ENCODE measurements around the gene RSBN1L. TPM values are rescaled to one million over a fixed set of nuclear protein-coding genes. Genes with fewer than 3 reads are reported as not detected.

The RSBN1L gene
- total RNA-seq, 1 donor from 2014 or later: 27.7 TPM

DNA sequence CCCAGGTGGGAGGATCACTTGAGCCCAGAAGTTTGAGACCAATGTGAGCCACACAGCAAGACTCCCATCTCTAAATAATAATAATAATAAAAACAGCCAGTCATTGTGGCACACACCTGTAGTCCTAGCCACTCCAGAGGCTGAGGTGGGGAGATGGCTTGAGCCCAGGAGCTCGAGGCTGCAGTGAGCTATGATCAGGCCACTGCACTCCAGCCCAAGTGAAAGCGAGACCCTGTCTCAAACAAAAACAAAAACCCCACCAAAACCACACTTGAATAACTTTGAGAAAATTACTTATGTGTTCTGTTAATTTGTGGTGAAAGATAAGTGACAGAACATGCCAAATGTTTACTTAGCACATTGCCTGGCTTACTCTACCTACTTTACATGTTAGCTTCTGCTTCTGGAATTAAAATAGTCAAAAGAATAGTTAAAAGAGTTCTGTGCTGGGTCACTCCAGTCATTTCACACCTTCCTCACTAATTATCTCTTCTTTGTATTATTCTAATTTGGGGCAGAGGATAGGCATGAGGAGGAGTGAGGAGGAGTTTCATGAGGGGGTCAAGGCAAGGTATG is 92.2 kb downstream of the RSBN1L start:
- intact Hi-C loops (cut with DNase I): no loop called here
- Histone ChIP-seq H3K4me3 (no peak overlapping the region), H3K4me1 (peaks cover 8% of the 10 kb centered on the region), H3K27me3 (no peaks in the 10 kb centered on the region), H3K36me3 (no peaks in the 10 kb centered on the region), H3K9me3 (no peaks in the 10 kb centered on the region), H3K27ac (no peak overlapping the region)
- TF ChIP-seq, protein P1, sequence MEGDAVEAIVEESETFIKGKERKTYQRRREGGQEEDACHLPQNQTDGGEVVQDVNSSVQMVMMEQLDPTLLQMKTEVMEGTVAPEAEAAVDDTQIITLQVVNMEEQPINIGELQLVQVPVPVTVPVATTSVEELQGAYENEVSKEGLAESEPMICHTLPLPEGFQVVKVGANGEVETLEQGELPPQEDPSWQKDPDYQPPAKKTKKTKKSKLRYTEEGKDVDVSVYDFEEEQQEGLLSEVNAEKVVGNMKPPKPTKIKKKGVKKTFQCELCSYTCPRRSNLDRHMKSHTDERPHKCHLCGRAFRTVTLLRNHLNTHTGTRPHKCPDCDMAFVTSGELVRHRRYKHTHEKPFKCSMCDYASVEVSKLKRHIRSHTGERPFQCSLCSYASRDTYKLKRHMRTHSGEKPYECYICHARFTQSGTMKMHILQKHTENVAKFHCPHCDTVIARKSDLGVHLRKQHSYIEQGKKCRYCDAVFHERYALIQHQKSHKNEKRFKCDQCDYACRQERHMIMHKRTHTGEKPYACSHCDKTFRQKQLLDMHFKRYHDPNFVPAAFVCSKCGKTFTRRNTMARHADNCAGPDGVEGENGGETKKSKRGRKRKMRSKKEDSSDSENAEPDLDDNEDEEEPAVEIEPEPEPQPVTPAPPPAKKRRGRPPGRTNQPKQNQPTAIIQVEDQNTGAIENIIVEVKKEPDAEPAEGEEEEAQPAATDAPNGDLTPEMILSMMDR (IDR thresholded peaks at IDR 0.05): no peak
- no peak for ATAC-seq
- no peak for DNase-seq

DNA sequence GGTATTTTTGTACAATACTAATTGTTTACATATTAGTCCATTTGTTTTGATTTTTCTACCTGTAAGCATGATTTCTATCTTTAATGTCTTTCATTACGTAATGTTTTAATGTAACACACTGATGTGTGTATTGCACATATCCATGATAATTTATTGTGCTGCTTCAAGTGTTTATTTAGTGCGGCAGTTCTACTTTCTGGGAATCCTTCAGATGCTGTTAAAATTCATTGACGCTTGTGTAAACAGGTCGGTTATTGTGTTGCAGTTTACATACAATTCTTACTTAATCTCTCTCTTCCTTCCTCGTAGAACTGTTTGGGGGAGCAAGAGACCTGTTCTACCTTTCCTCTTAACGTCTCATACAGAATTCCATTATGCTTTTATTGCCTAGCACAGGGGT is 95.1 kb downstream of the RSBN1L start:
- Histone ChIP-seq H3K27ac (peak overlapping the region; percentile 12), H3K4me3 (no peak overlapping the region), H3K4me1 (peaks cover 9% of the 10 kb centered on the region), H3K27me3 (no peaks in the 10 kb centered on the region), H3K9me3 (no peaks in the 10 kb centered on the region), H3K36me3 (no peaks in the 10 kb centered on the region)
- DNase-seq: no peak
- TF ChIP-seq, protein P1 (IDR thresholded peaks at IDR 0.05): no peak
- intact Hi-C loops (cut with DNase I): no loop called here
- ATAC-seq: peak; percentile 68

DNA sequence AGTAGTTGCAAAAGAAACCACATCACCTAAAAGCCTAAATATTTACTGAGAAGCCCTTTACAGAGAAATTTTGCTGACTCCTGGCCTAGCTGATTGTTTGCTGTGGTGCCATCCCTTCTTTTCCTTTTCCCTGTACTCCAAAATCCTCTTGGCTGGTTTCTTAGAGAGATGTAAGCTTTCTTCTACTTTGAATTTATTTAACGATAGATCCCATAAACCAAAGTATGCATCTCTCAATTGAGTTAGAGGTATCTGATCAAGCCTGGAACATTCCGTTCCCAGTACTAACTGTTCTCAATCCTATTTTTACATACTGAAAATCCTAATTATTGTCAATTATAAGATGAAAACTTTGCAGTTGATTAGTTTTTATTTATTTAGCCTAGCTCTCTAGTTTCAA is 95.7 kb downstream of the RSBN1L start:
- Histone ChIP-seq H3K36me3 (no peaks in the 10 kb centered on the region), H3K27me3 (no peaks in the 10 kb centered on the region), H3K9me3 (no peaks in the 10 kb centered on the region), H3K27ac (peak overlapping the region; percentile 12), H3K4me3 (no peak overlapping the region), H3K4me1 (peaks cover 16% of the 10 kb centered on the region)
- ATAC-seq (no peak), DNase-seq (no peak)
- TF ChIP-seq, protein P1 (IDR thresholded peaks at IDR 0.05): no peak
- intact Hi-C loops (cut with DNase I): no loop called here

DNA sequence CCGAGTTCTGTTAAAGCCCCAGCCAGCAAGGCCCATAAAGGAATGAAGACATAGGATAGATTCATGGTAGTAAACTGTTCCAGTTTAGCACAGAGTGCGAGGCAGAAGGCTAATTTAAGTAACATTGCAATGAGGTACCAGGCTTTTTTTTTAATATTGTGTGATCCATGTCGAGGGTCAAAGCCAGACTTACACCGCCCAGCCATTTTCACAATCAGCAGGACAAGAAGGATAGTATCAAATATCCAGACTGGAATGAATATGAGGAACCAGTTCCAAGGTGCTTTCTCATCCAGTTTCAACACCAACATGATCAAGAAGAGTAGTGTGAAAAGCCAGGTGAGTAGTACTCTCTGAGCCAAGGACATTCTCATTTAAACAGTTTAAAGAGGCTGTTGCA is 97.7 kb downstream of the RSBN1L start:
- intact Hi-C loops (cut with DNase I): no loop called here
- H3K4me1 ChIP-seq: peaks cover 21% of the 10 kb centered on the region
- no peaks in the 10 kb centered on the region for H3K9me3 ChIP-seq
- DNase-seq (no peak), ATAC-seq (no peak)
- H3K27ac ChIP-seq: no peak overlapping the region
- H3K36me3 ChIP-seq: no peaks in the 10 kb centered on the region
- H3K4me3 ChIP-seq: no peak overlapping the region
- TF ChIP-seq, protein P1 (IDR thresholded peaks at IDR 0.05): no peak
- no peaks in the 10 kb centered on the region for H3K27me3 ChIP-seq

- ATAC-seq: no peak
- TF ChIP-seq, protein P1 (IDR thresholded peaks at IDR 0.05): no peak
- intact Hi-C loops (cut with DNase I): no loop called here
- Histone ChIP-seq H3K36me3 (no peaks in the 10 kb centered on the region), H3K27ac (no peak overlapping the region), H3K27me3 (no peaks in the 10 kb centered on the region), H3K4me3 (no peak overlapping the region), H3K9me3 (no peaks in the 10 kb centered on the region), H3K4me1 (peaks cover 27% of the 10 kb centered on the region)
- no peak for DNase-seq
These were observed 99.8 kb downstream of the RSBN1L start for GRCh38 chr7:77796109-77796508.

DNA sequence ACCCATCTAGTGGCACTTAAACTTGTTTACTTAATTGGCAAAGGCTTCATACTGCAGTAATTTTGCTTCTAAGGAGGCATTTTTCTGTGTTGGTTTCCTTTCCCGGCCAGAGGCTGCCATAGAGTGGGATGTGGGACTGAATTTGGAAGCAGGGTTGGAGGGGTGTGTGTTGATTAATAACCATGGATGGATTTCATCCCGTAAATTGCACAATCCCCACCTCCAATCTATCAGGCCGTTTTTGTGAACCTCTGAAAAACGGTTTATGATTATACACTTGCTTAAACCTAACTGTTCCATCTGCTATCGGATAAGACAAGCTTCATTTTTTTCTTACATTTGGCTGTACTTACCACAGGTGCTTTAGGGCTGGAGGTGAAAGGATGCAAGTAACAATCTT is 100.7 kb downstream of the RSBN1L start:
- TF ChIP-seq, protein P1 (IDR thresholded peaks at IDR 0.05): no peak
- peak overlapping the region; percentile 93 for H3K4me3 ChIP-seq
- peaks cover 19% of the 10 kb centered on the region for H3K4me1 ChIP-seq
- no peak for DNase-seq
- H3K27me3 ChIP-seq: no peaks in the 10 kb centered on the region
- ATAC-seq: no peak
- intact Hi-C loops (cut with DNase I): no loop called here
- H3K9me3 ChIP-seq: no peaks in the 10 kb centered on the region
- no peak overlapping the region for H3K27ac ChIP-seq
- no peaks in the 10 kb centered on the region for H3K36me3 ChIP-seq
